Vagina (tissue), 2 donors: Measurements from ENCODE around the gene ZBTB16. TPM values are rescaled to one million over a fixed set of nuclear protein-coding genes. Genes with fewer than 3 reads are reported as not detected.

Experiments used
- DNase-seq, 2 donors: peaks; one replicate each; pipeline ENCODE4 v3.0.0-alpha.2; 2017; ENCODE audit errors: extremely low spot score in 2 of 2
- H3K27ac ChIP-seq: fragments of 200-600 bp; sonication (generic); one replicate; pipeline ENCODE4 v1.5.1; 2019
- H3K27me3 ChIP-seq: fragments of 200-600 bp; sonication (generic); one replicate; pipeline ENCODE4 v1.5.1; 2019
- H3K36me3 ChIP-seq, 2 donors: fragments of 200-600 bp; sonication (generic); one replicate each; pipeline ENCODE4 v1.5.1; 2017 to 2019
- H3K4me1 ChIP-seq: fragments of 200-600 bp; sonication (generic); one replicate; pipeline ENCODE4 v1.5.1; 2019
- H3K4me3 ChIP-seq, 2 donors: fragments of 200-600 bp; sonication (generic); 1 replicate in 1 of 2; 2 replicates in 1 of 2; pipeline ENCODE4 v1.5.1; 2016 to 2019
- H3K9me3 ChIP-seq: fragments of 200-600 bp; sonication (generic); one replicate; pipeline ENCODE4 v1.5.1; 2019
- CTCF ChIP-seq, 3 experiments: fragments of 450-650 bp in 2 of 3; fragments of 200-600 bp in 1 of 3; sonication (generic) in 1 of 3; IDR thresholded peaks; one replicate each; pipeline ENCODE4 v1.5.1; 2017 to 2019; ENCODE audit warnings: antibody characterized with exemption in 3 of 3, mild to moderate bottlenecking in 2 of 3, moderate library complexity in 2 of 3
- POLR2A ChIP-seq, 2 donors: fragments of 450-650 bp; IDR thresholded peaks; one replicate each; pipeline ENCODE4 v1.6.1; 2017; ENCODE audit warnings: antibody characterized with exemption in 2 of 2, mild to moderate bottlenecking in 2 of 2, moderate library complexity in 2 of 2
- POLR2AphosphoS5 ChIP-seq, 2 donors: sonication (generic); formaldehyde crosslinking; IDR thresholded peaks; one replicate each; pipeline ENCODE4 v1.9.0; 2017; ENCODE audit warnings: antibody characterized with exemption in 2 of 2, mild to moderate bottlenecking in 2 of 2, low read depth in 1 of 2; ENCODE audit not compliant: insufficient read depth in 1 of 2
- intact Hi-C: fragments of 100-400 bp; cut with DNase I; formaldehyde crosslinking; loops from one replicate; pipeline ENCODE4 v1.15.1; 2023
- total RNA-seq: library from RNA; depleted of rRNA; stranded (reverse); fragments of >200 nt; gene quantifications from one replicate; pipeline ENCODE4 v1.2.3, GENCODE V29; 2016

The ZBTB16 gene
- total RNA-seq, 1 donor from 2014 or later: 243 TPM

GRCh38 chr11:114170226-114170625, 110.7 kb downstream of the ZBTB16 start:
- no peak for TF ChIP-seq POLR2AphosphoS5 (IDR thresholded peaks at IDR 0.05; ENCODE audit: insufficient read depth in 1 of 2, low read depth in 1 of 2)
- TF ChIP-seq POLR2A (IDR thresholded peaks at IDR 0.05): no peak
- TF ChIP-seq CTCF (IDR thresholded peaks at IDR 0.05): no peak
- H3K27me3 ChIP-seq: no peaks in the 10 kb centered on the region
- intact Hi-C loops: loop anchor here (2.0 kb wide), 1 partner anchor 109 kb away; no protein-coding TSS in a partner anchor
- no peak for DNase-seq
- H3K9me3 ChIP-seq: no peaks in the 10 kb centered on the region
- H3K4me1 ChIP-seq: peaks cover 96% of the 10 kb centered on the region
- H3K4me3 ChIP-seq: no peak overlapping the region
- H3K36me3 ChIP-seq: no peaks in the 10 kb centered on the region
- peak overlapping the region; percentile 95 for H3K27ac ChIP-seq

GRCh38 chr11:114171257-114172054, 111.9 kb downstream of the ZBTB16 start:
- H3K4me1 ChIP-seq: peaks cover 96% of the 10 kb centered on the region
- intact Hi-C loops: loop anchor here (2.0 kb wide), 1 partner anchor 111 kb away; no protein-coding TSS in a partner anchor
- H3K27me3 ChIP-seq: no peaks in the 10 kb centered on the region
- peak overlapping the region; percentile 95 for H3K27ac ChIP-seq
- no peak for DNase-seq
- TF ChIP-seq CTCF (IDR thresholded peaks at IDR 0.05) (no peak), POLR2AphosphoS5 (IDR thresholded peaks at IDR 0.05; ENCODE audit: insufficient read depth in 1 of 2, low read depth in 1 of 2) (peak; percentile 88 to 89), POLR2A (IDR thresholded peaks at IDR 0.05) (no peak)
- no peak overlapping the region for H3K4me3 ChIP-seq
- no peaks in the 10 kb centered on the region for H3K9me3 ChIP-seq
- no peaks in the 10 kb centered on the region for H3K36me3 ChIP-seq

GRCh38 chr11:114172055-114172861, 112.7 kb downstream of the ZBTB16 start:
- no peaks in the 10 kb centered on the region for H3K9me3 ChIP-seq
- peaks cover 100% of the 10 kb centered on the region for H3K4me1 ChIP-seq
- H3K27me3 ChIP-seq: no peaks in the 10 kb centered on the region
- TF ChIP-seq CTCF (IDR thresholded peaks at IDR 0.05): no peak
- peak in 1 of 2 donors; percentile 18 for TF ChIP-seq POLR2AphosphoS5 (IDR thresholded peaks at IDR 0.05; ENCODE audit: insufficient read depth in 1 of 2, low read depth in 1 of 2)
- no peak for DNase-seq
- no peak overlapping the region for H3K4me3 ChIP-seq
- peak overlapping the region; percentile 95 for H3K27ac ChIP-seq
- H3K36me3 ChIP-seq: no peaks in the 10 kb centered on the region
- intact Hi-C loops: no loop called here

- DNase-seq: no peak
- H3K9me3 ChIP-seq: no peaks in the 10 kb centered on the region
- no peaks in the 10 kb centered on the region for H3K27me3 ChIP-seq
- H3K36me3 ChIP-seq: no peaks in the 10 kb centered on the region
- H3K4me1 ChIP-seq: peaks cover 100% of the 10 kb centered on the region
- no peak overlapping the region for H3K4me3 ChIP-seq
- H3K27ac ChIP-seq: peak overlapping the region; percentile 95
- intact Hi-C loops: no loop called here
- TF ChIP-seq CTCF (IDR thresholded peaks at IDR 0.05) (no peak), POLR2AphosphoS5 (IDR thresholded peaks at IDR 0.05; ENCODE audit: insufficient read depth in 1 of 2, low read depth in 1 of 2) (no peak), POLR2A (IDR thresholded peaks at IDR 0.05) (no peak)
Measured at GRCh38 chr11:114172871-114173444, 113.4 kb downstream of the ZBTB16 start.
